IPS-11a (cell line): ENCODE measurements around the gene GSKIP.

Source experiments
- H3K4me3 ChIP-seq: one replicate; pipeline ENCODE4 v1.5.1; 2013; ENCODE audit warnings: low read depth, low read length, control low read depth

Gene GSKIP

DNA sequence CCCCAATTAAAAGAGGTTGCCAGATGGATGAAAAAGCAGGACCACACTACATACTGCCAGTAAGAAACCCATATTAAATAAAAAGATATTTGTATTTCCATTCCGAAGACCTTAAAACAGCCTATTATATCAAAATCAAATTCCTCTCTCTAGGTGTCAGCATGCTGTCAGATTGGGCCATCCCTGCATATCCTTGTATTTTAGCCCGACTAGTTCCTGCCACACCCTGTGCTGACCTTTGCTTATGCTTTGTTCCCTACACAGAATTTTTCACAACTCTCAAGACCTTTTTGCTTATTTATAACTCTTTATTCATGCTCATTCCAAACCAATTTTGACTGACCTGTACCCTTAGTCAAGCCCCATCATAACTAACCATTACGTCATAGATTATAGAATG lies 12.8 kb downstream of the GSKIP start:
- H3K4me3 ChIP-seq, result no peak overlapping the region

GRCh38 chr14:96380735-96381134 lies 17.4 kb downstream of the GSKIP start:
- H3K4me3 ChIP-seq, result no peak overlapping the region

DNA sequence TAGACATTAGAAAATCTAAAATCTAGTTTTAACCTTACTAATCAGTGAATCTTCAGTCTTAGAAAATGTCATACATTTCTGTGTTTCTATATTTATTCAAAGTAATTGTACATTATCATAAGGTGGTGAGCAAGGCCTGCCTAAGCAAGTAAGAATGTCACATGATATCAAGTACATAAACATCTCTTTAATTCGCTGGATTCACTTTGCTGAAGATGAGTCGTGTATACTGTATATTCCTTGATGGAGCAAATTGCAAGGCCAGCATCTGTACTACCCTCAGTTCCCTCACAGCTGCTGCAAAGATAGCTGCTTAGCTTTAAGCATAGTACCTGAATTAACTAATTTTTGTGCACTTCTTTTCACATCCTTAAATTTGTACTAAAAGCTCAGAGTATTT lies 20.1 kb downstream of the GSKIP start:
- H3K4me3 ChIP-seq, result no peak overlapping the region

DNA sequence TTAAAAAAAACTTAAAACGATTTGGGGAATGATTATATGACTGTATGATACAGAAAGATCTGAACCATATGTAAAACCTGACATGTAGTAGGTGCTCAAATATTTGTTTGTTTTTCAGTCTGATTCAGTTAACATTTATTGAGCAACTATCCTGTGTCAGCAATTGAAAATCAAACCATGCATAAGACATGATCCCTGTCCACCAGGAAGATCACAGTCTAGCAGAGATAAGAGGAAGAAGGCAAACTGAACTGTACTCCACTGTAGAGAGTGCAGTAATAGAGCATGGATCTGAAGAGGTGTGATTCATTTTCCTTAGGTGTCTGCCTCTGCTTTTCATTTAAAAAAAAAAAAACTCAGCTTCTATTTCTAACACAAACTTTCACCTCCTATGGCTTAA lies 20.7 kb downstream of the GSKIP start:
- H3K4me3 ChIP-seq, result no peak overlapping the region

GRCh38 chr14:96384740-96385139 lies 21.4 kb downstream of the GSKIP start:
- H3K4me3 ChIP-seq, result no peak overlapping the region

DNA sequence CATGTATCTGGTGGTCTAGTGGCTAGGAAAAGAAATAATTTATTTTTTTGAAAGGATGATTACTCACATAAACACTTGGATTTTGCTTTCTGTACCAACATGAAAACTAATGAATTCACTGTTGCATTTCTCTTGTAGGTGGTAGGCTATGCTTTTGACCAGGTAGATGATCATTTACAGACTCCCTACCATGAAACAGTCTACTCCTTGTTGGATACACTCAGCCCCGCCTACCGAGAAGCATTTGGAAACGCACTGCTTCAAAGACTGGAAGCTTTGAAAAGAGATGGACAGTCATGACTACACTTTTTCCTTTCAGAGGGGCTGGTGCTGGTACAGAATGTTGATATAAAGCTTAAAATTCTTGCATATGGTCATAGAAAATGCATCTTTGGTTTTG lies 22.1 kb downstream of the GSKIP start:
- H3K4me3 ChIP-seq, result no peak overlapping the region

DNA sequence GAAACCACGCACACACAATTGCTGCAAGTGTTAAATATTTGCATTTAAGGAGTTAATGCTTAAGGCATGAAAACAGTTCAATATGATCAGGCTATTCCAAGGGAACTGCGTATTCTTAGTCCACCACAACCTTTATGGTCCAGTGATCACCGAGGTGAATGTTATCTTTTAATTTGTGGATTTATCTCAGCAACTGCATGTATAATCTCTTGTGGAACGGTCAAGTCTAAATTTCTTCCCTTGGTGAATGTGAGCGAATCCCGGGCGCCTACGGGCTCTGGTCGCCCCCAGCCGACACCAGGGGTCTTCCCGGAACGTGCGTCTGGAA lies 27.6 kb downstream of the GSKIP start:
- peak overlapping the region; percentile 67 for H3K4me3 ChIP-seq

GRCh38 chr14:96391293-96392118 lies 28.2 kb downstream of the GSKIP start:
- H3K4me3 ChIP-seq, result peak overlapping the region; percentile 71

GRCh38 chr14:96393071-96393691 lies 29.9 kb downstream of the GSKIP start:
- no peak overlapping the region for H3K4me3 ChIP-seq

GRCh38 chr14:96394047-96394815 lies 30.9 kb downstream of the GSKIP start:
- no peak overlapping the region for H3K4me3 ChIP-seq

GRCh38 chr14:96398432-96398831 lies 35.1 kb downstream of the GSKIP start:
- no peak overlapping the region for H3K4me3 ChIP-seq

GRCh38 chr14:96398921-96399320 lies 35.6 kb downstream of the GSKIP start:
- H3K4me3 ChIP-seq, result no peak overlapping the region

- H3K4me3 ChIP-seq, result no peak overlapping the region
These were observed 36.1 kb downstream of the GSKIP start for GRCh38 chr14:96399405-96399804.

- no peak overlapping the region for H3K4me3 ChIP-seq
These were observed 37.2 kb downstream of the GSKIP start for GRCh38 chr14:96400495-96400894.

DNA sequence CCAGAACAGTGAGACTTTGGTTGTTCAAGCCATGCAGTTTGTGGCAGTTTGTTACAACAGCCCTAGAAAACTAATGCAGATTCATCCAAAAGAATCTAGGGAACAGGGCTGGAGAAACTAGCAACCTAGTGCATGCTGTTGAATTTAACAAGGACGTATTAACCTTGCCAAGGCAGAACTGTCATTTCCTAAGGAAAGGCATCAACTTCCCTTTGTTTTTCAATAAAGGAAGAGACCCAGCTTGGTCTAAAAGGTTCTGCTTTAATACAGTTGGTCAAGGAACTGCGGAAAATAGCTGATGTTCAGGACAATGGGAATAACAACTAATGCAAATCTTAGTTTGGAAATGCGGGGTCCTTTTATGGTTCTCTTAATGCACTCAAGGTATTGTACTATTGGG lies 40.1 kb downstream of the GSKIP start:
- no peak overlapping the region for H3K4me3 ChIP-seq

GRCh38 chr14:96405677-96406076 lies 42.4 kb downstream of the GSKIP start:
- no peak overlapping the region for H3K4me3 ChIP-seq

GRCh38 chr14:96407935-96408570 lies 44.7 kb downstream of the GSKIP start:
- no peak overlapping the region for H3K4me3 ChIP-seq

DNA sequence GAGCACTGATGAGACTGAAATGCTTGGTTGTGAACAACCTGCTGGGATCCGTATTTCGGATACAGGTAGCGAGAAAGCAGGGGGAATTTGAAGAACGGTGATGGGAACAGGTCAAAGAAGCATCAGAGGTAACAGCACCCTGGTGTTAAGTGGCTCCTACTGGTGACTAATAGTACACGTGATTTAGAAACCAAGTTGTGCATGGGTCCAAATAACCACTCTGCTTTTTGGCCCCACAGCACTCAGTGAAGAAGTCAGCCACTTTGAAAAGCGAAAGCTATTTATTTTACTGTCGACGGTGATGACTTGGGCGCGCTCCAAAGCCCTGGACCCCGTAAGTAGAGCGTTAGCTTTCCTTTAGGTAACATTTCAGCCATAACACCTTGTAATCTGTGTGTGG lies 45.3 kb downstream of the GSKIP start:
- no peak overlapping the region for H3K4me3 ChIP-seq

GRCh38 chr14:96409701-96410100 lies 46.4 kb downstream of the GSKIP start:
- H3K4me3 ChIP-seq, result no peak overlapping the region

GRCh38 chr14:96410119-96410518 lies 46.8 kb downstream of the GSKIP start:
- H3K4me3 ChIP-seq, result no peak overlapping the region

DNA sequence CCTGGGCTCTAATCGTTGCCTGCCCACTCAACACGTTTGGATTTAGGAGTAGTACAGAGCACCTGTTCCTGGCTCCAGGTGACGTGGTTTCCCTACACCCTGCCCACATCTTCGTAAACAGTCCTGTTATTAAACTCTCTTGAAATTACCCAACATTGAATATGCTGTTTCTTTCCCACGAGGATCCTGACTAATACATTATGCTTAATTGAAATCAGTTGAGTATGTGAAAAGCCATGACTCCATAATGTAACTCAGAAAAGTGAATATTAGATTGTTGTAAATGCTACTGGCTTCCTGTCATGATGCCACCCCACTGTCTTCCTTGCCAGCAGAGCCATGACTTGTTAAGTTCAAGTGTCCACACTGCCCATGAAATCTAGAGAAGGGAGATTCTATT lies 50.2 kb downstream of the GSKIP start:
- no peak overlapping the region for H3K4me3 ChIP-seq

- no peak overlapping the region for H3K4me3 ChIP-seq
These were observed 52.2 kb downstream of the GSKIP start for GRCh38 chr14:96415559-96415958.
